HL-60/S4 treated with retinoic acid at 250 ng/mL for 4 days and 3 days (cell line): ENCODE data around the gene PEMT.

Source experiments
- in situ Hi-C: fragments of 300-500 bp; cut with MboI; formaldehyde crosslinking; loops from 2 replicates; pipeline ENCODE4 v1.7.0; 2022; ENCODE audit warnings: low sequenced_read_pairs

The PEMT gene

DNA sequence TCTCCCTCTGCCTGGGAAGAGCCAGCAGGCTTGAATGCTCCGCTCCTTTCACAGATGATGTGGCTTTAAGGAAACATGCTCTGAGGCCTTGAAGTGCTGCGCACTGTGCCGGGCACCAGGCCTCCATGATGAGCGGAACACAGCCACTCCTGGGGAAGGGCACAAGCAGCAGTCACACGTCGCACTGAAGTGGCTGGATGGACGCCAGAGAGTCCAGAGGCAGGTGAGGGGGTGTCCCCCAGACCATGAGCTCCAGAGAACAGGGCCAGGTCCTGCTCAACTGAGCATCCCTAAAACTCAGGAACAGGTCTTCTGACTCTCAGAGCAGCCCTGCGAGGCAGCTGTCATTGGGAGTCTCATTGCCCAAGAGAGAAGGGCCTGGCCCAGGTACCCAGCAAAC is 35.6 kb downstream of the PEMT start:
- in situ Hi-C loops: no loop called here

DNA sequence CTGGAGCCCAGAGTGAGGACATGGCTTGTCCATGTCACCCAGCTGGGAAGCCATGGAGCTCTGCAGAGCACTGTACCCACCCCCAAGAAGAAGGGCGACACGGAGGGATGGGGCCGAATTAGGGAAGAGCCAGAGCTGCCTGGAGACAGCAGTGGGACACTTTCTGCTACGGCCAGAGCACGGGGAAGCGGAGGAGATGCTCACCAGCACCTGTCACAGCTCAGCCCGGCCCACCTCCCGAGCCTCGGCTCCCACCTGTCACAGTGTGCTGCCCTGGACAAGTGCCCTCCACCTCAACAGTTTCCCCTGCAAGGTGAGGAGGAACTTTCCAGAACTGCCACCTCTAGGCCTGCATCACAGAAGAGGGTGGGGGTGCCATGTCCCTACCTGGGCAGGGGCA is 36.4 kb downstream of the PEMT start:
- in situ Hi-C loops: no loop called here

GRCh38 chr17:17554266-17554665 is 37.2 kb downstream of the PEMT start:
- in situ Hi-C loops: no loop called here

DNA sequence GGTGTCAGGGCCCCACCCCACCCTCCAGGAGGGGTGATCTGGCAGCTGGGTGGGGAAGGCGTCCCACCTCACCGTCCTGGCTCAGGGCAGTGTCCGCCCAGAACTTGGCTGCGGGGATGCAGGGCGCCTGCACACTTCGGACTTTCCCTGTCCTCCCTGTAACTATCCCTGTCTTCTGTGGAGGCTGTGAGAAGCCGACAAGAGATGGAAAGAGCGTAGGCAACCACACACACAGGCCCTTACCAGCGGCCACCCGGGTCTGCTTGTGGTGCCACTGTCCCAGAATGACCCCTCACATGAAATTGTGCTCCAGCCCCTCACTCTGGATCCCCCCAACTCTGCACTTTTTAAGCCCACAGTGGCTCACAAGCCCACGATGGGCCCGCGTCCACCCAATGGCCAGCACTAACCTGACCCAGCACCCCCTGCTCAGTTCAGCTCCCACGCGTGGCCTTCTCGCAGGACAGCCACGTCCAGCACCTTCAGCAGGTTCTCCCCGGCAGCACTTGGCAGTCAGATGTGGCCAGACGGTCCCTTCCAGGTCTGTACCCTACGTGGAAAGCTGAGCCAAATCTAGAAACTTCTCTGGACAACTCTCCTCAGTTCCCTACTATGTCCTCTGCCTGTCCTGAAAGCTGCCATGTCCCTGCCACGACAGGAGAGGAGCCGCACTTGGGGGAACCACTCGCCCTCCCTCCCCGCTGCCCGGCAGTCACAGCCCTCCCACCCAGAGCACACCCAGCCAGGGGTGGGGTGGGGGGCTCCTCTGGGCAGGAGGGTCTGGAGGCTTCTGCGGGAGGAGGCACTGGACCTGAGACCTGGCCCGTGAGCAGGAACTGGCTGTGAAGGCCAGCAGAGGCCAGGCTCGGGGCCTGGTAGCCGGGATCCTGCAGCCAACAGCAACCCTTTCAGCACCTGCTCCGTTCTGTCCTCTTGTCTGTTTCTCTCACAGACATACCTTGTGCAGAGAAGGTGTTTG is 38.0 kb downstream of the PEMT start:
- in situ Hi-C loops: no loop called here

GRCh38 chr17:17552351-17553216 is 38.9 kb downstream of the PEMT start:
- in situ Hi-C loops: no loop called here

DNA sequence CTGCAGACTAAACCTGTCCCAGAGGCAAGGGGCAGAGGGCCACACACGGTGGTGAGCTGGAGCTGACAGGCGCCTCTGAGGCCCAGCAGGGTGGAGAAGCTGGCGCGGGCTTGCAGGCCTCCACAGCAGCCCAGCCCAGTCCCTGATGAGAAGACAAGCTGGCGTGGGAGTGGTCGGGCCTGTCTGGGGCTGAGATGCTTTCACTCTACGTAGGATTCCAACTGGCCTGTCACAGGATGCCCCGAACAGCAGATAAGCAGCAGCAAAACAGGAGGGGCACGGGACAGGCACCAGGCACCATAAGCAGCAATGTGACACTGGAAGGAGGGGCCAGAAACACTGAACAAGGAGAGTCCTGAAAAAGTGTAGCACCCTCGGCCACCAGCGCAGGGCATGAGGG is 40.1 kb downstream of the PEMT start:
- in situ Hi-C loops: no loop called here

DNA sequence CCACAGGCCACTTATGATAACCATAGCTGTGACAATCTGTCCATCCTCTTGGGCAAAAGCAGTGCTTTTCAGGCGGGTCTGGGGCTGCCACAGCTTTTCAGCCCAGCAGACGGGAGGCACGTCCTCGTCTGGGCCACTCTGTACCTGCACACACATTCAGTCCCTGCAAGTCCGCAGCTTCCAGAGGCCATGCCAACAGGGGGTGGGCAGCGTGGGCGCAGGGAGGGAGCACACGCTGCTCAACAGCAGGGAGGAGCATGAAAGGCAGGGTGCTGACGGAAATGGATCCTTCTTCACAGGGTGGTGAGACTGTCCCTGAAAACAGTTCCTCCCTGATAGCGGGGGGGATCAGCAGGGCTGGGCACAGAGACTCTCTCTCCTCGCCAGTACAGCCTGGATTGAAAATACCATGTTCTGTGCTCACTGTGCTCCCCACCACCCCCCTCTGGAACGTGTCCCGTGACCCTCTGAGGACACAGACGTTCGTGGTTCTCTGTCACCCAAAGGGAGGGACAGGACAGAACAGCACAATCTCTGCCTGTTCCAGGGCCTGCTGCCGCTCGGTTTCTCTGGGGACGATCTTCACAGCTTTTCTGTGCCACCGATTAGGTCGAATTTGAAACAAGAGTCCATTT is 41.7 kb downstream of the PEMT start:
- in situ Hi-C loops: no loop called here

GRCh38 chr17:17548044-17548443 is 43.5 kb downstream of the PEMT start:
- in situ Hi-C loops: no loop called here

- in situ Hi-C loops: no loop called here
These were observed 44.2 kb downstream of the PEMT start for GRCh38 chr17:17547210-17547764.

GRCh38 chr17:17546399-17547185 is 44.9 kb downstream of the PEMT start:
- in situ Hi-C loops: no loop called here

DNA sequence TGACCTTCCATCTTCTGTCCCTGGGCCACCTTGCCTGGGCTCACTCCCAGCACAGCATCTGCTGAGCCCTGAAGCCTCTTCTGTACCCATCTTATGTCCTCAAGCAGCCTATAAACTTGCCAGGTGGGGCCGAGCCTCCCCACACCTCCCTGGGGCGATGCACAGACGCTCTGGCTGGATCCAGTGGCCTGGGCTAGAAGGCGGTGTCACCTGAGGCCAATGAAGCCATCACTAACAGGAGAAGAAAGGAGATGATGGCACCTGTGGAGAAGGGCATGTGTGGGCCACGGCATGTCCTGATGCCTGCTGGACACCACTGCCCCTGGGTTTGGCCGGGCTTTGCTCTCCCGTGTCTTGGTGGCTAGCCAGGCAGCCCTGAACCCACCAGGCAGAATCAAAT is 45.5 kb downstream of the PEMT start:
- in situ Hi-C loops: no loop called here

GRCh38 chr17:17545031-17545820 is 46.3 kb downstream of the PEMT start:
- in situ Hi-C loops: no loop called here

DNA sequence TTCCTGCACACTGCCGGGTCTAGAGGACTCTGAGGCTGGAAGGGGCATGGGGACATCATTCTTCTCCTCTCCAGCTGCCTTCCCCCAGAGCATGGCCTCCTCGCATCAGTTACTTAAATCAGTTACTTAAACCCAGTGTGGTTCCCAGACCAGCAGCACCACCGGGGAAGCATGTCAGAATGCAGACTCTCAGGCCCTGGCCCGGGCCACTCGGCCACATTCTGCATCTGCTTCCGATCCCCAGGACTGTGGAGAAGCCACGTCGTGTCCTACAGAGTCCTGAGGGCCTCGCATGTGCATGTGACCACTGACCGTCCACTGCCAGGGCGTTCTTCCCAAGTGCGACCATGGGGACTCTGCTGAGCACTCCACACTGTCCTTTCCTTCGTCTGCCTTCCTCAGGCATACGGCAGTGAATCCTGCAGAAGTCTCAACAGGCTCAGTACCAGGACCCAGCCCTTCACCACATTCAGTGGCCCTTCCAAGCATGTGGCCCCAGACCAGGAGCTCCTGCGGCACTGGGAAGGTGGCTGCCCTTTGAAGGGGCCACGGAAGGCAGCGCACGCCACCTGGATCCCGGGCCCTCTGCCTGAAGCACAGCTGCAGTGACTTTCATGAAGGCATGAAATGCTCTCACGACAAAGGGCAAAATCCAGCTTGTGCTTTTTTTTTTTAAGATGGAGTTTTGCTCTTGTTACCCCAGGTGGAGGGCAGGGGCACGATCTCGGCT is 48.4 kb downstream of the PEMT start:
- in situ Hi-C loops: no loop called here

- in situ Hi-C loops: no loop called here
These were observed 49.9 kb downstream of the PEMT start for GRCh38 chr17:17541640-17542001.

GRCh38 chr17:17540935-17541639 is 50.4 kb downstream of the PEMT start:
- in situ Hi-C loops: no loop called here

- in situ Hi-C loops: no loop called here
These were observed 51.1 kb downstream of the PEMT start for GRCh38 chr17:17540278-17540906.

GRCh38 chr17:17539591-17539990 is 51.9 kb downstream of the PEMT start:
- in situ Hi-C loops: no loop called here
